ENCODE measurements around the gene MPO.

MPO gene

DNA sequence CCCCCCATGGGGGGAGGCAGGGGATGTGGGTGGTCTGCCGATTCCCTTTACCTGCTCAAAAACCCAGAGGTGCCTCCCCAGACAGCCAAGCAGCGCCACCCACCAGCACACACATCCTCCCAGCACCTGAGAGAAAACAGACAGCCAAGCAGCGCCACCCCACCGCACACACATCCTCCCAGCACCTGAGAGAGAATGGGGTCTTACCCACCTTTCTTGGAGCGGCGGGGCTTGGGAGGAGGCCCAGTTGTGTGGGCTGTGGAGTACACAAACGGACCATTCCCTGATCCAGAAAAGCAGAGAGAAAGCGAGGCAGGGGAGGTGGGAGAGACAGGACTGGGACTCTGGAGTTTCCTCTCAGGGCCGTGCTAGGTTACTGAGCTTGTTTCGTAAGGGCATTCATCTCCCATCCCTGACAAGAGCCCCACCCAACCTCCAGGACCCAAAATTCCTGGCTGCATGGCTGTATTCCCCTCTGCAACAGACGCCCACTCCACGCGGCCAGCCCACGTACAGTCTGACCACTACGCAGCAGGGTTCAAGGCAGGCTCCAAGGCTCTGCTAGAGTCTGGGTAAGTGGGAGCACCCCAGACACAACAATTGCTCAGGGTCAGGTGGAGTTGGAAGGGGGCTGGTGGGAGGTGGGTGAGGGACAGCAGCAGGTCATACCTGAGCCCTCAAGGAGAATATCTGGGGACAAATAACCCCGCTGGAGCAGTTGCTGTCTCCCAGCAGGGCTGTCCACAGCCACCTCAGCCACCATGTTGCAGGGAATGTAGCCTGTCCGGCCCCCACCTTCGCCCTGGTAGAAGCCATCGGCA is 25.6 kb upstream of the MPO start:
- no peak for DNase-seq

- DNase-seq = no peak
Measured at GRCh38 chr17:58305626-58306025, 24.9 kb upstream of the MPO start.

DNA sequence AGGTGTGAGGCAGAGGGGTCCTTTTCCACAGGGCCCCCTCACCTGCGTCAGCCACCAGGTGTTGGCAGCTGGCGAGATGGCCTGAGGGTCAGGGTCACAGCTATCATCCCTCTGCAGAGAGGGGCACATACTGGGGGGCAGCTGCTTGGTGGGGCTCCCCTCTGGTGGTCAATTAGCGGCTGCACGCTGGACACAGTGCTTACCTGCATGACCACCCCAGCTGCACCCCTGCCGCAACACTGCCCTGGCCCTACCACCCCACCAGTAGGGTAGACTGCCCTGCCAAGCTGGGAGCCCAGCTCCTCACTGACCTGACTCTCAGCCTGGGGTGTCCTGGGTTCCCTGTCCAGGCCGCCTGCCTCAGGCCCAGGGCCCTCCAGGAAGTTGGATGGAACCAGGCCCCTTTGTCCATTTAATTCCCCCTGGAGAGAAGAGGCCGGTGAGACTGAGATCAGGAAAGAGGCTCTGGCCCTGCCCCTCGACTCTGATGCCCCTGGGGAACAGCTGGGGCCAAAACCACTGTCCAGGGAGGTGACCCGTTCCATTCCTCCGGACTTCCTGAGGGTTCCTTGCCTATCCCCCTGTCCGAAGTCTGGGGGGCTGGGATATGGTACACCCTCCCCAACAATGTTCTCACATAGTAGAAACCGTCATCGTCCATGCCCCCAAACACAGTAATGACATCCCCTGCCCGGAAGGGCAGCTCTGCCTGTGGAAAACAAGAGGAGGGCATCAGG is 24.2 kb upstream of the MPO start:
- no peak for DNase-seq

DNA sequence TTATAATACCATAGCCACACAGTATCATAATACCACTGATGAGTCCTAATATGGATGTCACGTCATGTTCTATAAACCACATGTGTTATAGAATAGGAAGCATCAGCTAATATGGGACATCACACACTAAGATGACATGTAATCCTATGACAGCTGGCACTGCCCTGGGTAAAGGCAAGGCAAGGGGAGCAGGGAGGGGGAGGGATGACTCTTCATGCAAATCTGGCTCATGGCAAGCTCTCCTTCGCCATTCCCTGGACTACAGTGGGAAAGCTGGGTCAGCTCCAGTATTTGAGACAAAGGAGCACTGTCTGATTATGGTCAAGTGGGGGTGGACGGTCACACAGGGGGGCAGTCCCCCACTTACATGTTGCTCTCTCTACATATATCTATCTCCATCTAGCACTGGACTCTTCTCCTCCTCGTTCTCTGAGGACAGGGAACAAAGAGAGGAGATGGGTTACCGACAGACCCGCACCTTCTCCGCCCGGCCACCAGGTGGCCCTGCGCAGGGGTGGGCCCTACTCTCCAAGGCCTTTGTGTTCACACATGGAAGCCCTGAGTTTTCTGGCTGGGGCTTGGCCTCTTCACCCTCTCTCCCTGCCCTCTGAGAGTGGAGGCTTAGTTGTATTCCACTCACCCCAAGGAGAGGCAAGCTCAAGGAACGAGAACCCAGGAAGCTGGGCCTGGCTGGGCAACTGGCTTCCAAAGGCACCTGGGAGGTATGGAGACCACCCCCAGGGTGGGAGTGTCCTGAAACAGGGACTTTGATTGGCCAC is 23.4 kb upstream of the MPO start:
- peak; percentile 69 for DNase-seq

DNA sequence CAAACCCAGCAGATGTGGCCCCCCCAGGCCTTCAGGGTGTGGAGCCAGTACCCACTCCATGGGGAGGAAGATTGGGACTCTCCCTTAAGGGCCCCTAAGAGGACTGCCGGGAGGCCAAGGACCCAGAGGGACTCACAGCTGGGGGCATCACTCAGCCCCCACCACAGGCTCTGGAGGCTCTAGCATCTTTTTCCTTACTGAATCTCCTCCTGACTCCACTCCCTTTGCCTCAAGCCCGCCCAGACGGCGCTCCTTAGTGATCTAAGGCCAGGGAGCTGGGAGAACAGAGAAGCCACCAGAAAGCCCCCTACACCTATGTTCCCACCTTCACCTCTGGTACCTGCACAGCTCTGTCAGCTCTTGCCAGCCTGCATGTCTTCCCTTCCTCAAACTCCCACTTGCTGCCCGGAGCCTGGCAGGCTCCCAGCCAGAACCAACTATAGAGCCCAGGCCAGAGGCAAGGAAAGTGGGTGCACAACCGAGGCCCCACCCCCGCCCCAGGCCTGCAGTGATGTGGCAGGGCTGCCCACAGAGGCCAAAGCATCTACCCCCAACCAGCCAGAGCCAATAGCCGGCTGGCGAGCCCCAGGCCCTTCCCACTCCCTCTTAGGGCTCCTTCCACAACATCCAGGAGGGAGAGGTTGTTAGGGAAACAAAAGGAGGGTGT is 22.3 kb upstream of the MPO start:
- DNase-seq = no peak

GRCh38 chr17:58302171-58302918 is 21.6 kb upstream of the MPO start:
- DNase-seq = no peak

DNA sequence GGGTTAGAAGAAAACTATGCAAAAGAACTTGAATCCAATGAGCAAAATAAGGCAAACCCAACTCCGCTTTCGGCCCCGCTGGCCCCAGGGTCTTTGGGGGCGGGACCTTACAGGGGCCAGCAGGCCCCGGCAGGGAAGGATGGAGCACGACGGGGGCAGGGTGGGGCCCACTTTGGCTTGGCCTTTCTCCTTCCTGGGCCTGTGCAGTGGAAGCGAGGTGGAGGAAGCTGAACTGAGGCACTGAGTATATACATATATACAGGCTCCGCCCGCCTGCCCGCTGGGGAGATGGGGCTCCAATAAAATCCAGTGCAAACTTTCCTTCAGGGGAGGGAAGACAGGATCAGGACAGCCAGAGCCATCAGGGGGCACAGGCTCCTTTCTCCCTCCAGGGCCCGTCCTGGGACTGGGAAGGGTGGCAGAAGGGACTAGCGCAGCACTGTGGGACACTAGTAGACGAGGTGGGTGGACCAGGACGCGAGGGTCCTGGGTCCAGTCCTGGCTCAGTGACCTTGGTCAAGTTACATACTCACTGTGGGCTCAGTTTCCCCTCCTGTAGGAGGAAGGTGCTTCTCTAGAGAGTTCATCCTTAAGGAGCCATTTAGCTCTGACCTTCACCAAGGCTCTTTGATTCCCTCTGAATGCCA is 20.9 kb upstream of the MPO start:
- no peak for DNase-seq

GRCh38 chr17:58300336-58300735 is 19.6 kb upstream of the MPO start:
- no peak for DNase-seq

DNA sequence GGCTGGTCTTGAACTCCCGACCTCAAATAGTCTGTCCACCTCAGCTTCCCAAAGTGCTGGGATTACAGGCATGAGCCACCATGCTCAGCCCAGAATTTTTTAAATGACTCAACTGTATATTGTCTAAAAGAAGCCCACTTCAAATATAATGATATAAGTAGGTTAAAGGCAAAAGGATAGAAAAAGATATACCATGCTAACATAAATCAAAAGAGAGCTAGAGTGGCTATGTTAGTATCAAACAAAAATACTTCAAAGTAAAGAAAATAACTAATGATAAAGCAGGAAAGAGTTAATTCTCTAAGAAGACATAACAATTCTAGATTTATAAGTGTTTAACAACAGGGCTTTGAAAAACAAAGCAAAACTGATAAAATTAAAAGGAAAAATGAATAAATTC is 13.3 kb upstream of the MPO start:
- DNase-seq = no peak

DNA sequence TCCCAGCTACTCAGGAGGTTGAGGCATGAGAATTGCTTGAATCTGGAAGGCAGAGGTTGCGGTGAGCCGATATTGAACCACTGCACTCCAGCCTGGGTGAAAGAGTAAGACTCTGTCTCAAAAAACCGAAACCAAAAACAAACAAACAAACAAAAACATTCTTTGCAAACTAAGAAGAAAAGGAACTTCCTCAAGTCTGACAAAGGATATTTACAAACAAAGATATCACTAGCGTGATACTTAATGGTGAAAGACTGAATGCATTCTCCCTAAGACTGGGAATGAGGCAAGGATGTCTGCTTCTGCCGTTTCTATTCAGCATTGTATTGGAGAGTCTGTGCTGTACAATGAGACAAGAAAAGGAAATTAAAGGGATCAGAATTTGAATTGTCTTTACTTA is 10.5 kb upstream of the MPO start:
- DNase-seq = no peak

GRCh38 chr17:58289869-58290268 is 9.1 kb upstream of the MPO start:
- DNase-seq = peak; percentile 38

- no peak for DNase-seq
Measured at GRCh38 chr17:58285422-58285810, 4.7 kb upstream of the MPO start.

- DNase-seq = no peak
Measured at GRCh38 chr17:58284613-58285421, 4.1 kb upstream of the MPO start.

- no peak for DNase-seq
Measured at GRCh38 chr17:58283674-58284612, 3.2 kb upstream of the MPO start.

DNA sequence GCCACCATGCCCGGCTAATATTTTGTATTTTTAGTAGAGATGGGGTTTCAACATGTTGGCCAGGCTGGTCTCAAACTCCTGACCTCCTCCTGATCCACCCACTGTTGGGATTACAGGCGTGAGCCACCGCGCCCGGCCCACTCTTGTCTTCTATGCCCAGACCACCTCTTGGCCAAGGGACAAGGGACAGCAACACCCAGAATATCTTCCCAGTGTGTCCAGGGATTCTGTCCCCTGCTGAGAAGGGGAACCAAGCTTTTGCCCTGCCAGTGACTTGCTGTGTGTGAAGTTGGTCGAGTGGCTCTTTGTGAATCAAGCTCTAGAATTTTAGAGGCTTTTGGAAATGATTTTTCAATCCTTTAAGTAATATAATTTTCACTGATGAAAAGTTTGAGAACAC is 1.7 kb upstream of the MPO start:
- no peak for DNase-seq

GRCh38 chr17:58281511-58282011 is 826 bp upstream of the MPO start:
- DNase-seq = peak; percentile 25

DNA sequence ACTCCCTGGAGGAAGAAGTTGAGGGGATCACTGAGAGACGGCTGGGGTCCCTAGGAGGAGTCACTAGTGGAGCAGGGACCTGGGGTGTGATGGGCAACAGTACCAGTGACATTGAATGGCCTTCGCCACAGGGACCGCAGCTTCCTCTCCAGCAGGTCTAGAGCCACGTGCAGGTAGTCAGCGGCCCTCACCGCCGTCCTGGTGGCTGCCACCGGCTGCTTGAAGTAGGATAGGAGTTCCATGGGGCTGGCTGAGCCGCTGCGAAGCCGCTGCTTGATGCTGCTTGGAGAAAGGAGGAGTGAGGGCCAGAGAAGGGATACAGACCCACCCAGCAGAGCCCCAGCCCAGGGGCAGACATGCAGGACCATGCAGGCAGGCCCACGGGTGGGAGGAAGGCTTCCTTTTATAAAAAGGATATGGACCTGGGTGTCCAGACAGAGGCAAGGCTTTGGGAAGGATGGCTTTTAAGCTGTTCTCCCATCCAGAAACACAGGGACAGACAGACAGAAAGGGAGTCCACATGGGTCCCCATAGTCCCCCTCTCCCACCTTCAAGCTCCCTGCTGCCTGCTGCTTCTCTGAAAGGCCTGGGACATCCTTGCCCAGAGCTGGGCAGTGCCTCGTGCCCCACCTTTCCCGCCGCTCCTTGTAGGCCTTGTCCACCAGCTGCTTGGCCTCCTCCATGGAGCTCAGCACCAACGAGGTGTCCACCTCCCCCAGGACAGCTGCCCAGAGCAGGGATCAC is 827 bp downstream of the MPO start:
- no peak for DNase-seq

DNA sequence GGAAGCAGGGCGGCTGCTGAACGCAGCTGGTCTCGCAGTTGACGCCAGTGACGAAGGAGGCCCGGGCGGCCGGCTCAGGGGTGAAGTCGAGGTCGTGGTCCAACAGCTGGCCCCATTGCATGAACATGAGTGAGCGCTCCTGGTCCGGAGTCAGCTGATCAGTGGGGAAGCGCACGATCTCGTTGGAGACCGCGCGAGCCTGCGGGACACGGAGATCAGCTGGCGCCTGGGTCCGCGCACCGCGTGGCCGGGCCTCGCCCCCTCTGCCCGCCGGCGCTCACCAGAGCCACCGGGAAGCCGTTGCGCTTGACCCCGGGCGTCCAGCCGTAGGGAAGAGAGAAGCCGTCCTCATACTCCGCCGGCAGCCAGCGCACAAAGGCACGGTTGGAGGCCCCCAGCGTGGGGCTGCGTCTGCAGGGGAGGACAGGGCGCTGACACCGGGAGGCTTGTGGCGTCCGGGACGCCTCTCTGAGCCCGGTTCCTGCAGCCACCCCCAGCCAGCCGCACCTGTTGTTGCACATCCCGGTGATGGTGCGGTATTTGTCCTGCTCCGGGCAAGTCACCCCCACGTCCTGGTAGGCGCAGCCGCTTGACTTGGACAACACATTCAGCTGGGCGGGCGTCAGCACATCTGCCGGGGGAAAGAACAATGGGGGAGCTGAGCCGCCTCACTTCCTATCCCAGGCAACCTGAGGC is 1.6 kb downstream of the MPO start:
- DNase-seq = peak; percentile 66

Measured in NCI-H69 (cell line).